PC-3 (cell line): ENCODE measurements around the gene YPEL1. TPM values are rescaled to one million over a fixed set of nuclear protein-coding genes. Genes with fewer than 3 reads are reported as not detected.

Source experiments
- ATAC-seq: fragments of 200-7000 bp; cut with Tn5 transposase; 2 replicates; pipeline ENCODE4 v1.9.1; 2020; ENCODE audit warnings: mild to moderate bottlenecking, moderate library complexity
- BruUV-seq: library from RNA; stranded (reverse); fragments of 400-500 nt; replicated peaks from 2 replicates; lab custom pipeline; 2021; lab: Mats Ljungman, UMichigan
- CTCF ChIA-PET: fragments of 300-600 bp; sonication (Branson Sonifier 250); formaldehyde crosslinking; loops from one replicate; lab custom pipeline; 2022; ENCODE audit warnings: antibody characterized with exemption; lab: Charles Lee
- POLR2A ChIA-PET: fragments of 300-600 bp; sonication (Branson Sonifier 250); formaldehyde crosslinking; loops from one replicate; lab custom pipeline; 2022; ENCODE audit warnings: antibody characterized with exemption; ENCODE audit not compliant: unreplicated experiment; lab: Charles Lee
- DNase-seq: peaks from one replicate; pipeline ENCODE4 v3.0.0-alpha.2; 2015
- H2AFZ ChIP-seq: fragments of 300-600 bp; sonication (generic); 2 replicates; pipeline ENCODE4 v1.6.0; 2016; ENCODE audit warnings: antibody characterized with exemption, low read length
- H3F3A ChIP-seq: fragments of 300-600 bp; sonication (generic); one replicate; pipeline ENCODE4 v1.6.0; 2017; ENCODE audit warnings: antibody characterized with exemption, low read length, control low read depth, mild to moderate bottlenecking; ENCODE audit not compliant: unreplicated experiment
- H3K27ac ChIP-seq: fragments of 300-600 bp; sonication (generic); 2 replicates; pipeline ENCODE4 v1.5.1; 2016; ENCODE audit warnings: mild to moderate bottlenecking, low read length
- H3K27me3 ChIP-seq: fragments of 300-600 bp; sonication (generic); 2 replicates; pipeline ENCODE4 v1.6.1; 2016; ENCODE audit warnings: low read length, mixed read lengths
- H3K36me3 ChIP-seq: fragments of 300-600 bp; sonication (generic); 2 replicates; pipeline ENCODE4 v1.6.1; 2016; ENCODE audit warnings: low read depth, mixed run types, low read length, mixed read lengths
- H3K4me1 ChIP-seq: fragments of 300-600 bp; sonication (generic); 2 replicates; pipeline ENCODE4 v1.5.1; 2016; ENCODE audit warnings: low read length; ENCODE audit not compliant: insufficient read depth
- H3K4me2 ChIP-seq: fragments of 300-600 bp; sonication (generic); 2 replicates; pipeline ENCODE4 v1.6.0; 2016; ENCODE audit warnings: low read length
- H3K4me3 ChIP-seq: fragments of 300-600 bp; sonication (generic); 2 replicates; pipeline ENCODE4 v1.5.1; 2016; ENCODE audit warnings: mild to moderate bottlenecking, low read length, mixed read lengths
- H3K79me2 ChIP-seq: fragments of 300-600 bp; sonication (generic); 2 replicates; pipeline ENCODE4 v1.6.1; 2017; ENCODE audit warnings: low read length, mixed read lengths
- H3K9ac ChIP-seq: fragments of 300-600 bp; sonication (generic); 2 replicates; pipeline ENCODE4 v1.6.0; 2016; ENCODE audit warnings: mild to moderate bottlenecking, low read length
- H3K9me2 ChIP-seq: fragments of 300-600 bp; sonication (generic); replicated peaks from 2 replicates; pipeline ENCODE4 v1.6.1; 2016; ENCODE audit warnings: mixed run types, low read length, mixed read lengths
- H3K9me3 ChIP-seq: fragments of 300-600 bp; sonication (generic); 2 replicates; pipeline ENCODE4 v1.6.1; 2016; ENCODE audit warnings: low read length, mixed read lengths
- H4K20me1 ChIP-seq: fragments of 300-600 bp; sonication (generic); 2 replicates; pipeline ENCODE4 v1.6.1; 2016; ENCODE audit warnings: low read length, mixed read lengths
- CTCF ChIP-seq: fragments of 300-600 bp; sonication (generic); conservative IDR thresholded peaks from 2 replicates; pipeline ENCODE4 v1.5.1; 2017; ENCODE audit warnings: antibody characterized with exemption, low read depth, mild to moderate bottlenecking, low read length
- EZH2 ChIP-seq: fragments of 300-600 bp; sonication (generic); IDR thresholded peaks from one replicate; pipeline ENCODE4 v1.6.1; 2017; ENCODE audit warnings: antibody characterized with exemption, mild to moderate bottlenecking, low read length; ENCODE audit not compliant: unreplicated experiment
- EZH2phosphoT487 ChIP-seq: fragments of 300-600 bp; sonication (generic); IDR thresholded peaks from 2 replicates; pipeline ENCODE4 v1.6.1; 2018; ENCODE audit warnings: mild to moderate bottlenecking, antibody characterized with exemption, low read length, borderline replicate concordance
- intact Hi-C: fragments of 100-400 bp; cut with micrococcal nuclease; formaldehyde crosslinking; loops from 2 replicates; pipeline ENCODE4 v1.9.0; 2023
- total RNA-seq: library from RNA; depleted of rRNA; stranded (reverse); fragments of >200 nt; gene quantifications from 2 replicates; pipeline ENCODE4 v1.2.3, GENCODE V29; 2014

YPEL1 gene
- total RNA-seq, 1 experiment from 2014 or later = 3.2 TPM

- CTCF ChIA-PET = no interaction called here
- peak overlapping the region; percentile 81 for H3K9ac ChIP-seq
- H3K4me1 ChIP-seq = no peaks in the 10 kb centered on the region
- H3K27ac ChIP-seq = no peak overlapping the region
- H3K9me2 ChIP-seq = no peaks in the 10 kb centered on the region
- H3K27me3 ChIP-seq = no peaks in the 10 kb centered on the region
- no peaks in the 10 kb centered on the region for H4K20me1 ChIP-seq
- no TSS peak for BruUV-seq
- H3K4me2 ChIP-seq = peak overlapping the region; percentile 96
- no peaks in the 10 kb centered on the region for H3K36me3 ChIP-seq
- no peak for DNase-seq
- no peaks in the 10 kb centered on the region for H3K9me3 ChIP-seq
- ATAC-seq = no peak; the same call in 1 of the 2 replicates
- peak overlapping the region; percentile 98 for H2AFZ ChIP-seq
- H3K79me2 ChIP-seq = peaks cover 13% of the 10 kb centered on the region
- no peak for TF ChIP-seq EZH2phosphoT487
- no peak for TF ChIP-seq EZH2
- TF ChIP-seq CTCF = no peak
- POLR2A ChIA-PET = no interaction called here
- peak overlapping the region; percentile 83 for H3K4me3 ChIP-seq
- intact Hi-C loops = no loop called here
- H3F3A ChIP-seq = no peaks in the 10 kb centered on the region
These were observed 82.7 kb downstream of the YPEL1 start for GRCh38 chr22:21652547-21653545.

DNA sequence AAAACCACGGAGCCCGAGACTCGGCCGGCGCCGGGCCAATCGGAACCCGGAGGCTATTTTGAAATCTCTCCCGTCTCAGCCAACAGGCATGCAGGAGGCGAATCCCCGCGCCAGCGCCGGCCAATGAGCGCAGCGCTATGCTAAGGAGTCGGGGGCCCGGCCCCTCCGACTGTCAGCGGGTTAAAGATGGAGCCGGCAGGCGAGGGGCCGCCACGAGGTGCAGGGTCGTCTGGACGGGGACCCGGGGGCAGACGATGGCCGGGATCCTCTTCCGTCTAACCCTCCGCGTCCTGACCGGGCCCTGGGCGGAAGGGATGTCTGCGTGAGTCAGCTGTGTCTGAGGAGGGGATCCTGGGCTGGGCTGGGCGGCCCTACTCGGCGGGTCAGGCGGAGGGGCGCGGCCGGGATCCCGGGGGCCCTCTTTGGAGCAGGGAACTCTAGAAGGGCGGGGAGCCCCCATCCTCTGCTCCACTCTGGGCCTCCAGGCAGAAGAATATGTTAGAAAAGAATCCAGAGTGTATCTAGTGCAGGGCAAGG lies 83.5 kb downstream of the YPEL1 start:
- ATAC-seq (peak; percentile 82), DNase-seq (peak; percentile 89)
- no TSS peak for BruUV-seq
- Histone ChIP-seq H3K4me2 (peak overlapping the region; percentile 96), H3K4me3 (peak overlapping the region; percentile 83), H2AFZ (peak overlapping the region; percentile 98), H4K20me1 (no peaks in the 10 kb centered on the region), H3K9ac (peak overlapping the region; percentile 81), H3K9me3 (no peaks in the 10 kb centered on the region), H3K27me3 (no peaks in the 10 kb centered on the region), H3F3A (no peaks in the 10 kb centered on the region), H3K9me2 (no peaks in the 10 kb centered on the region), H3K36me3 (no peaks in the 10 kb centered on the region), H3K4me1 (no peaks in the 10 kb centered on the region), H3K79me2 (peaks cover 13% of the 10 kb centered on the region), H3K27ac (peak overlapping the region; percentile 23; the same call in 1 of the 2 replicates)
- CTCF ChIA-PET = interaction anchor here (0.7 kb wide), 1 partner anchor 869 kb away, joined by 3 read pairs; no protein-coding TSS in a partner anchor
- POLR2A ChIA-PET = no interaction called here
- TF ChIP-seq EZH2 (no peak), CTCF (no peak), EZH2phosphoT487 (no peak)
- intact Hi-C loops = no loop called here
